Measurements from ENCODE around the gene MAD1L1.

Gene MAD1L1

GRCh38 chr7:2241580-2242540 is 9.1 kb upstream of the MAD1L1 start, which contains the start of the genes MRM2 and NUDT1:
Gene MRM2 (minus strand): TSS chr7:2242205. CDS start chr7:2242169, 36 bp downstream.
Gene NUDT1 (plus strand): TSS chr7:2242226. CDS start chr7:2244575, 2,349 bp downstream.
- DNase-seq = peak; percentile 70

DNA sequence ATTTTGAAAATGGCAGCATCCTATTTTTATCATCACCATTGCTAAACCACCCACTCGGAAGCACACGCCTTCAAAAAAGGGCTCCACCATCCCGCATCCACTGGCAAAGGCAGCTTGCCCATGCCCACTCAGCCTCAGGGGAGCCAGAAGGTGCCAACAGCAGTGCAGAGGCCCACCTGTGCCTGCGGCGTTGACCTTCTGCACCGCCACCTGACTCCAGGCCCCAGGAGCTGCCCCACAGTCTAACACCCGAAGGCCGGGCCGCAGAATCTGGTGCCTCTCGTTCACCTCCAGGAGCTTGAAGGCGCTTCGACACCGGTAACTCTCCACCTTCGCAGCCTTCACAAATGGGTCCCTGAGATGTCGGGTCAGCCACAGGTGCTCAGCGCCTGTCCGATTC is 6.5 kb upstream of the MAD1L1 start:
- DNase-seq = no peak

DNA sequence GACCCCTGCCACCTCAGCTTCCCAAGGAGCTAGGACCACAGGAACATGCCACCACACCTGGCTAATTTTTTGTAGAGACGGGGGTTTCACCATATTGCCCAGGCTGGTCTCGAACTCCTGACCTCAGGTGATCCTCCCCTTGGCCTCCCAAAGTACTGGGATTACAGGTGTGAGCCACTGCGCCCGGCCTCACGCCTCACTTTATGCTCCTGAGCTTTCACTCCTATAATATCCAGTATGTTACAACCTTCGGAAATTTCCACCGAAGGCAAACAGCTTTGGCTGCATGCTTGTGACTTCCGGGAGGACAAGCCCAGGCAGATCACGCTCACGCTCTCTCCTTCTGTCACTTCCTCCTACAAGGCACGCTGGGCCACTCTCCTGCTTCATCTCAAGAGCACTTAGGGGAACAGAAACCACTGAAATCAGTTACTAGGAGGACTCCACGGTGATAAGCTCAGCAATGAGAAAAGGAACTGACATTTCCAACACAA is 4.4 kb upstream of the MAD1L1 start:
- DNase-seq = no peak

DNA sequence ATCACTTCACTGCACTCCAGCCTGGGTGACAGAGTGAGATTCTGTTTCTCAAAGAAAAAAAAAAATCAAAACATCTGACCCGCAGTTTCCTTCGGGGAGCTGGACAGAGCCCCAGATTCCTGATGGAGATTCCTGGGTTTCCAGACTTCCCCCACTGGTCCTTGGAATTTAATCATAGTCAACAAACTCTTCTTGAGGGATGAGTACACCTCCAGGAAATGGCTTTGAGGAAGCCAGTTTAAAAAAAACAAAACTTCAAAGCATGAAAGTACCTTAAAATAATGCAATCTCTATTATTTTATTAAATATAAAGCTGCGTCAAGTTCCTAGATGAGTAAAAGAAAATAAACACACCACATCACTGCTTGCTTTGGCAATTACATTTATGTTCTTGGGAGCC is 1.2 kb upstream of the MAD1L1 start:
- DNase-seq = no peak

- no peak for DNase-seq
Observed at GRCh38 chr7:2231992-2232765, 566 bp downstream of the MAD1L1 start.

GRCh38 chr7:2230882-2231281 is 1.9 kb downstream of the MAD1L1 start:
- DNase-seq = no peak

- DNase-seq = no peak
Observed at GRCh38 chr7:2230226-2230625, 2.5 kb downstream of the MAD1L1 start.

DNA sequence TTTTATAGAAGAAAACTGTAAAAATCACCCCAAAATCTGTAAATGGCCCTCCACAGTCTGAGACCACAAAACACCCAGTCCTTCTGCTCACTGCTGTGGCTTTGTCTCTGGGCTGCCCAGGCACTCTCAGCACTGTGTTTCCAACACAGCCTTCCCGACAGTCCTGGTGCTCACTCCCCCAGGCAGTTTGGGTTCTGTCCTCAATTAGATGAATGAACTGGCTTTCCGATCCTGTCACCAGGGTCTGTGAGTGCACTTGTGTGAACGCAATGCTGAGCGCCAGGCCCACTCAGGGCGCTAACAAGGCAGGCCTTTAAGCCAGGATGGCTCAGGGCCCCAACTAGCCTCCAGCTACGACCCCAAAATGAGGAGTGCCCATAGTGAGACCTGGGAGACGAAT is 3.3 kb downstream of the MAD1L1 start:
- no peak for DNase-seq

- DNase-seq = no peak
Observed at GRCh38 chr7:2228921-2229320, 3.8 kb downstream of the MAD1L1 start.

DNA sequence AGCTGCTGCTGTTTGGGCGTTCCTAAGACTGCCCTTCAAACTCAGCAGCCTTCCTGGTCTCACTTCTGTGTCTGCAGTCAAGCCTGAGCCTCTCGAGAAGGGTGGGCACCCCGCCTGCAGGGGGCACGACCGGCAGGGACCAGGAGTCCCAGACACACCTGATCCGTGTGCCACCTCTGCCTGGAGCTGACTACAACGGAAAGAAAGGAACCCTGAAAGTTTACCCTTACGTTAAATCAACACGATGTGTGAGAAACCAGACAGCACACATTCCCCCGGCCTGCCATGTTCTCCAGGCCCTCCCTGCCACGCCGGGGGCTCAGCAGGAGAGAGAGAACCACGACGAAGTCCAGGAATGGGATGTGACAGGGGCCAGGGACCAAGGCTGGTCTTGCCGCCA is 5.0 kb downstream of the MAD1L1 start:
- DNase-seq = no peak

DNA sequence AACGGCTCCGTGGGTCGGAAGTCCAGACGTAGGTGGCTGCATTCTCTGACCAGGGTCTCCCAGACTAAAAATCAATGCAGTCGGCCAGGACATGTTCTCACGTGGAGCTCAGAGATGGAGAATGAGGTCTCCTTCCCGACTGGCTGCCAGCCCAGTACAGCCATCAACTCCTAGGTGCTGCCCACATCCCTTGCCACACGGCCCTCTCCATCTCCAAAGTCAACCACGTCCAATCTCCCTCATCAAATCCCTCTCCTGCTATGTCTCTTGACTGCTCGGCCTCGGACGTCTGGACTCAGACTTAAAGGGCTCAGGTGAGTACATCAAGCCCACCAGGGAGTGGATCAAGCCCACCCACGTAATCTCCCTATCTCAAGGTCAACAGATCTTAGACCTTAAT is 6.9 kb downstream of the MAD1L1 start:
- DNase-seq = no peak

- DNase-seq = no peak
Observed at GRCh38 chr7:2225336-2225735, 7.4 kb downstream of the MAD1L1 start.

GRCh38 chr7:2224934-2225333 is 7.8 kb downstream of the MAD1L1 start:
- no peak for DNase-seq

DNA sequence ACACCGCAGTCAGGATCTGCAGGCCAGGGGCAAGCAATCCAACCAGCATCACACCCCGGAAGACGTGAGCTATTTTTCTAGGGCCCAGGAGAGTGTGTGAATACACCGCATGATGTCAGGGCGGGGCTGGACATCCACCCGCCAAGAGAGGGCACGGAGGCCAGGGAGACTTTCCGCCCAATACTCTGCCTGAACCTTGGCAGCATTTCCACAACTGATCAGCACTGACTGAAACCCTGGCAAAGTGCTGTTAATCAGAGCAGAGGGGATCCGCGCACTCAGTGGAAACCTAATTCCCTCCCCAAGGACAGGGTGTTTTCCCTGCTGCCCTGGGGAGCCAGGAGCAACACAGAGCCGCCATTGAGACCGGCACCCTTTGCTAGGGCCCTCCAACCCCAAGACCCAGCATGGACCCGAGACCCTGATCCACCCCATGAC is 8.2 kb downstream of the MAD1L1 start:
- no peak for DNase-seq

- DNase-seq = no peak
Observed at GRCh38 chr7:2223321-2223720, 9.4 kb downstream of the MAD1L1 start.

DNA sequence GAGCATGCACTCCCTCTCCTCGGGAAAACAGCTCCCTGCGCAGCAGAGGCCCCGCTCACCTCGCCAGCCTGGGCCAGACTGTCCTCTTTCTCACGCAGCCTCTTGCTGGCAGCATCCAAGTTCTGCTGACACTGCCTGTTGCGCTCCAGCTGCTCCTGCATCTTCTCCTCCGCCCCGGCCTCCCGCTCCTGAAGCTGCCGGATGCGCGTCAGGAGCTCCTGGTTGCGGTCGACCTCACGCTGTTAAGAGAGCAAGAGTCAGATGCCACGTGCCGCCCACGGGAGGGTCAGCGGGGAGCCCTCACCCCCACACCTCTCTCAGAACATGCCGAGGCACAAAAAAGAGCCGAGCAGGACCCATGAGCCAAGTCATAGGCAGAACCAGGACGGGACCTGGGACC is 10.2 kb downstream of the MAD1L1 start:
- no peak for DNase-seq

DNA sequence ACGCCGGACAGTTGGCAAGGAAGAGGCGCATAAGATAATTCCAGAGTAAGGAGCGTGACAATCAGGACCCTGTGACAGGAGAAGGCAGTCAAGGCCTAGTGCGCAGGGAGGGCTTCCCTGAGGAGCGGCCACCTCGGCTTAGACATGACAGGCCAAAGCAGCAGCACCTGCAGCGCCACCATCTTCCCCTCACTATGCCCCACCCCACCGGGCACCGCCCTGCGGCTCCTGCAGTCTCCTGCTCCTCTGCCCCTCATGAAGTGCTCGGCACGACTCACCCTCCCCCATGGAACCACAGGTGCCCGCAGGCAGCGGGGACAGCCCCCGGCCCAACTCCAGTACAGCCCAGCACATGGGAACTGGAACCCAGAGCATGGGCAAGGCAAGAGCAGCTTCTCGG is 11.8 kb downstream of the MAD1L1 start:
- DNase-seq = no peak

GRCh38 chr7:2220506-2220905 is 12.2 kb downstream of the MAD1L1 start:
- DNase-seq = no peak

DNA sequence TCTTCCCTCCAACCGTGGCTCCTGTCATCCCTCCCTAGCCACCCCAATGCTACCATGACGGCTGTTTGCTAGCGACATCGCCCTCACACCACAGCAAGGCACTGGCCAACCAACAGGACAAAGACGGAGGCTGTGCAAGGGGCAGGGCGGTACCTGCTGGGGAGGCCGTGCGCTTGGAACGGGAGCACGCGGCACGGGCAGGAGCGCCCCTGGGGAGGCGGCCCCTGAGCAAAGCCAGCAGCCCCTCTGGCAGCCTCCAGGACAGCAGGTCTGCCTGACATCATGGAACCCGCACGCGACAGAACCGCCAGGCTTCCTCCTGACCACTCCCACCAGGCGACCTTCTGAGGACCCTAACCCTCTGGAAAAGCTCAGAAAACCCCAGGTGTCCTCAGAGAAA is 12.7 kb downstream of the MAD1L1 start:
- DNase-seq = no peak

- DNase-seq = no peak
Observed at GRCh38 chr7:2219606-2220005, 13.1 kb downstream of the MAD1L1 start.

DNA sequence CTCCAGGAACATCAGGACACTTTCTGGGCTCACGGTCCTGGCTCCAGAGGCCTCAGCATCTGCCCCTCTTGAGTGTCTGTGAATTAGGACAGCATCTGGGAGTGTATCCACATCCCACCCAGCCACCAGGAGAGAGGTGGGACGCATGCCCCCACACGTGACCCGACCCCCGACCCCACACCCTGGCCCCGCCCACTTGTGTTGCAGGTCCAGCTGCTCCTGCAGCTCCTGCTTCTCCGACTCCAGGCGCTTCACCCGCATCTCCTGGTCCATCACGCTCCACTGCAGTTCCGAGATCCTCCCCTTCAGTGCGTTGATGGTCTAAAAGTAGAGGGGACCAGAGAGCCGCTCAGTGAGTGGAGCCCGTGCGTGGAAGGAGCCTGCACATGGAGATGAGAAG is 13.6 kb downstream of the MAD1L1 start:
- no peak for DNase-seq

DNA sequence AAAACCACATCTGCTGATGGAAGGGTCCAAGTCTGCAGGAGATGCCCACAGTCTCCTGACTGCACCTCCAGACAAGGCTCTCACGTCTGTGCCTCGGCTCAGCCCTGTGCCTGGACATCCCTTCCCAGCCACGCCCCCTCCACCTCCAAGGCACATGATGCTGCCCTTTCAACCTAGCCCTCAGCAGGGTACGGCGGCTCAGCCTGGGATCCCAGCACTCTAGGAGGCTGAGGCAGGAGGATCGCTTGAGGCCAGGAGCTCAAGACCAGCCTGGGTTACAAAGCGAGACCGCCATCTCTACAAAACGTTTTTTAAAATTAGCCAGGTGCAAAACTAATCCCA is 14.3 kb downstream of the MAD1L1 start:
- DNase-seq = no peak

GRCh38 chr7:2217716-2218443 is 14.9 kb downstream of the MAD1L1 start:
- no peak for DNase-seq

Data from activated T-cell treated with anti-CD3 and anti-CD28 coated beads, Interleukin-2, amount 50 U/mL, for 1 hour (primary cell).